CD4-positive, alpha-beta T cell treated with Interleukin-17A for 1 hour (primary cell): ENCODE measurements around the gene SMARCD3.

ENCODE experiments used
- DNase-seq: peaks from one replicate; pipeline ENCODE4 v3.0.0-alpha.2; 2020

SMARCD3 gene

DNA sequence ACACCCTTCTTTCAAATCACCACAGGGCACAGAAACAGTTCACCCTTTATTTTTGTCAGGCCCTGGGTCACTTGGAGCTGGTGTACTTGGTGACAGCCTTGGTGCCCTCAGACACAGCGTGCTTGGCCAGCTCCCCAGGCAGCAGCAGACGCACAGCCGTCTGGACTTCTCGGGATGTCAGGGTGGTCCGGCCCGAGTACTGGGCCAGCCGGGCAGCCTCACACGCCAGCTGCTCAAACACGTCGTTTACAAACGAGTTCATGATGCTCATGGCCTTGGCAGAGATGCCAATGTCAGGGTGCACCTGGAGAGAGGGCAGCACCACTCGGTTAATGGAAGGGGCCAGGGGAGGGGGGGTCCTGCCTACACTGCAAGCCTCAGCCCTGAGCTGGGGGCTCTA, 40.7 kb downstream of the SMARCD3 start:
- DNase-seq: no peak

DNA sequence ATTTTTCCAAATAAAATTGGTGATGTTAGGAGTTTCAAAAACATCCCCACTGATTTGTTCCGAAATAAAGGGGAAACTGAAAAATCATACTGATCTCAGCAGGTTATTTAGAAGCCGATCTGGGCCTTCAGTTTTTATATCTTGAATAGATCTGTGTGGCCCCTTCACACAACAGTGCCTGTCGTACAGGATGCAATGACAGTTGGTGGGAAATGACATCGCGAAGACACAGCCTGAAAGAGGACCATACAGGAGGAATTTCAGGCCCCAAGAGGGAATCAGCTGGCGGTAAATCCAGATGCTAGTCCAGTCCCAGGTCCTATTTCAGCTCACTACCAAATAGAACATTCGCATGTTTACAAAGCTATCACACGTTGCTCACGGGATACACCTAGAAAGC, 41.2 kb downstream of the SMARCD3 start:
- no peak for DNase-seq

DNA sequence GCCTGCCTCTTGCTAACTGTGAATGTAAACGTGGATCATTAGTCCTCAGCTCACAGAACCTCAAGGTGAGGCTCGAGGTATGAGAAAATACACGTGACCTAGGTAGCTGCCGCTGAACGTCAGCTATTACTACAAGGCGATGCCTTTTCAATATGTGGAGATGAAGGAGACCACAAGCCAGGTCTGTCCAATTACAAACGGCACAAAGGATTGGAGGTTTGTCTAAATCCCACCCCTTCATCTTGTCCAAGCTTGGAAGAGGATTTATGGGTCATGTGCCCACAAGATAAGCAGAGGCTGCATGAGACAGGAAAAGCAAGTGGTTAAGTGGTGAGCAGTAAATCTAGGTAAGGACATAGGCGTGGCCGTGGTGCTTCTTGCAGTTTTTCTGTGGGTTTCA, 41.6 kb downstream of the SMARCD3 start:
- DNase-seq: peak; percentile 76

DNA sequence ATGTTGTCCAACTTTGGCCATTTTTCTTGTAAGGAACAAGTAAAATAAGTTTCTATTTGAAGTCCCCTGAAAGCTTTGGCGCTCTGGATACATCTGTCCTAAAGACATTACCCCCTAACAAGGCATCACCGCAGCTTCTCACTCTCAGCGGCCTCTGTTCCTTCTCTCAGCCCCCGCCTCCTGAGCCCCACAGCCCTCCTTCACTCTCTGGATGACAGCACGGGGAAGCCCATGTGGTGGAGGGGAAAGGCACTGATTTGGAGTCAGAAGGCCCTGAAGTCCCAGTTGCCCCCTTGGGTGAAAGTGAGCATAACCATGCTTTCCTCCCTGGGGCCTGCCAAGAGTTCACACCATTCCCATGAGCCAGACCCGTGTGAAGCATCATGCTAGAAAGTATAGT, 42.8 kb downstream of the SMARCD3 start:
- DNase-seq: no peak

DNA sequence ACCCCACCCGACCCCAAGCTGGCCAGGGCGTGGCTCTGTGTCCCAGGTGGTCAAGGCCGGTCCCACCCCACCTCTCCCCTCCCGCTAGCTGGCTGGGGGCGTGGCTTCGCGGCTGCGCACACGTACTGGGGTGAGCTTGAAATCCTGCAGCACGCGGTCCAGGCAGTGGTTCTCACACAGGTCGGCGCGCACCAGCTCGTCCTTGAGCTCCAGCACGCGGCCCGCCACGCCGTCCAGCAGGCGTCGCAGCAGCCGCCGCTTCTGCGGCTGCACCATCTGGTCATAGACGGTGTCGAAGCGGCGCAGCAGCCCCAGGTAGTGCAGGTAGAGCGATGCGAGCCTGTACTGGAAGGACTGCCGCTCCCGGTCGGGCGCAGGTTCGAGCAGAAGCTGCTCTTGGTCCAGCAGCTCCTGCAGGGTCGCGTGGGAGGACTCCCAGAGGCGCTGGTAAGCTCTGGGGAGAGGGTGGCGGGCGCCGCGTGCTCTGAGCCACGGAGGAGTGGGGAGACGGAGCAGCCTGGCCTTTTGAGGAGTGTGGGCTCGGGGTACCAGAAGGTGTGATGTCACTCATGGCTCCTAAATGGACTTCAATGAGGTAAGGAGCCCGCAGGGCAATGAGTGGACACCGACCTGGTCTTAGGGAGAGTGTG, 44.0 kb downstream of the SMARCD3 start:
- no peak for DNase-seq

DNA sequence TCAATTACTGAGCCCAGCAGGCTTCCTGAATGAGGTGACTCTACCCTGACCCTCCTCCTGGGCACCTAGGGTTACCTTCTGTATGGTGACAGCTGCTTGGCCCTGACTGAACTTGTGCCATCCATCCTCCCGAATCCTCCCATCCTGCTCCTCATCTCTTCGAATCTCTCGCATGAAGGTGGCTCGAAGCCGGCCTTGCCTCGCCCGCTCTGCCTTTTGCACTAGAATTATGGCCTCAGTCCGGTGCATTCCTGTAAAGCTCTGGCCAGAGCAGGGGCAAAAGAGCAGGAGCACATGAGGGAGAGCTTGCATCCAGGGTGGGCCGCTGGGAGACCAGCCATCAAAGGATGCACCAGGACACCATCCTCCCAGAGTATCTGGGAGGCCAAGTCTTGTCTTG, 45.7 kb downstream of the SMARCD3 start:
- no peak for DNase-seq

DNA sequence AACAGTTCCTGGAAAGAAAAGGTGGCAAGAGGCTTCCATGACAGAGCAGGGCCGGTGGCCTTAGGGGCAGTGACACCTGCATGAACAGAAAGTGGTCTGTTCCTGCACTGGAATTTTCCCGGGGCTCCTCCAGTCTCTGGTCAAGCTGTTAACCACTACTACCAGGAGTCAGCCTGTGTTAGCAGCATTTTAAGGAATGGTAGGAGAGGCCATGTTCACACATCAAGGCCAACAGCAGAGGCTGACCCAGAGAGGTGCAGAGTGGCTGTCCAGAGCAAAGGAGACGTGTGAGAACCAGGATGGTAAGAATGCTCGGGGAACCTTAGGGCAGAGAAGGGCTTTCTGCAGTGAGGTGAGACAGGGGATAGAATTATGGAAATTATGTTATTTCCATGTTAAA, 46.7 kb downstream of the SMARCD3 start:
- DNase-seq: no peak

DNA sequence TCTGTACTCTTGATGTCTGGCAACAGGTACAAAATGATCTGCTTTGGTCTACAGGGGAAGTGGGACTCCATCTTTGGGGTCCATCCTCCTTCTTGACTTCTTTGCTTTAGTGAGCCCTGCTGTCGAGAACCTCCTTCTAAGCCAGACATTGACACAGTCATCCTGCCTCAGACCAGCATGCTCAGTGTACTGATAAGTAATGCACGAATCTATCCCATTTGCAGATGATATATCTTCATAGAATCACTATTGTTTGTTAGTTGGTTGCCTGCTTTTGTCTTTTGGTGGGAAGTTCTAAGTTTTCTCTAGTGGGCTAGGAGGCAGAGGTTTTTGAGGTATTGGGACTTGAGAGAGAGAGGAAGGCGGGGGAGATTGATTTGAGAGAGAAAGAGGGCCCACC, 47.1 kb downstream of the SMARCD3 start:
- DNase-seq: no peak

GRCh38 chr7:151198945-151199848, 49.3 kb downstream of the SMARCD3 start:
- no peak for DNase-seq

DNA sequence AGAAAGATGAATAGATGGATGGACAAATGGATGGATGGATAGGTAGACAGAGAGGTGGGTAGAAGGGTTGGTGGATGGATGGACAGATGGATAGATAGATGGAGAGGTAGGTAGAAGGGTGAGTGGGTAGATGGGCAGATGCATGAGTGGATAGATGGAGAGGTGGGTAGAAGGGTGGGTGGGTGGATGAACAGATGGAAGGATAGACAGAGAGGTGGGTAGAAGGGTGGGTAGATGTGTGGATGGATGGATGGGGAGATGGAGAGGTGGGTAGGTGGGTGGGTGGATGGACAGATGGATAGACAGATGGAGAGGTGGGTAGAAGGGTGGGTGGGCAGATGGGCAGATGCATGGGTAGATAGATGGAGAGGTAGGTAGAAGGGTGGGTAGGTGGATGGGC, 50.6 kb downstream of the SMARCD3 start:
- DNase-seq: no peak

GRCh38 chr7:151195616-151196450, 52.7 kb downstream of the SMARCD3 start:
- DNase-seq: no peak

GRCh38 chr7:151194188-151194587, 54.3 kb downstream of the SMARCD3 start:
- DNase-seq: no peak

DNA sequence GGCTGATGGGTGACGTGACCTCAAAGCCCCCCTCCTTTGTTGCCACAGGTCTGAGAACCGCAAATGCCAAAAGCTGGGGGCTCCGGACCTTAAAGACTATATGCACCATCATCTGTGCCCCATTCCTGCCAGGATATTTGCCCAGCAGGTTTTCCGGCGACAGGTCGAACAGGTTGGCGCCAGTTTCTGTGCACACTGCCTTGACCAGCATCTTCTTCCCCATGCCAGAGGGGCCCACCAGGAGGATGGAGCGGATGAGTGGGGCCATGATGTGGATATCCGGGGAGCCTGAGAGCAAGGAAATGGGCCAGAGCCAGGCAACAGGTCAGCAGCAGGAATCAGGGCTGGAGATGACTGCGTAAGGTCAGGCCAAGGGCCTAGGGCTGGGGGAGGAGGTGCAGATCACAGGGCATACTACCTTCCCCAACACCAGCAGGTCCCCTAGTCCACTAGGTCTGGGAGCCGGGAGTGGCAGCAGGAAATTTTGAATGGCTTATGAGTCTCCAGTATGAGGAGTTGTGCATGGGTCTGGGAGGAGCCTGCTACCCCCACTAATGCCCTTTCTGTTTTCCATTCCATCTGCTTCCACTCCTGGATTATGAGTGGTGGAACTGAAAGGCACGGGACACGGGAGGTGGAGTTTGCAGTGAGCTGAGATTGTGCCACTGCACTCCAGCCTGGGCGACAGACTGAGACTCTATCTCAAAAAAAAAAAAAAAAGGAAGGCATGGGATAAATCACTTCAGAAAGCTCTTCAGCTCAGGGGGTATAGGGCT, 55.1 kb downstream of the SMARCD3 start:
- DNase-seq: no peak

DNA sequence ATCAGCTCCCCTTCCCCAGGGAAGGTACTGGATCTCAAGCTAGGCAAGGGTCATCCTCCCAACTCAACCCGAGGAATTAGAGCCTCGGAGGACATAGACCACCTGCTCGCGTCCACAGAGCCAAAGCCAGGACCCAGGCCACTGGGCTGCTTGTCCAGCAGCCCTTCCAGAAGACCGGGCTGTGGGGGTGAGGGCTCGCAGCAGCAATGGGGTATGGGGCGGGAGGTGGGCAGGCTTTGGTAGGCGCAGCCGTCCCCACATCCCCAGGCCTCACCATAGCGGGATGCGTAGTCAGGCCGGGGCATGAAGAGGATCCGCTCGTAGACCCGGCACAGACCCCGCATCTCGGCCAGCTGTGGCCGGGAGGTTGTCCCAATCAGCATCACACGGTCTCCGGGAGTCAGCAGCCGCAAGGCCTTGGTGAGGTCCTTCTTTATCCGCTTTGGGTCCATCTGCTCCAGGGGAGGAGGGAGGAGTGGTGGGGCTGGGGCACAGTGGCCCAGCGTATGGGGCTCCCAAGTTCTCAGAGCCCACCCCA, 56.4 kb downstream of the SMARCD3 start:
- DNase-seq: no peak

DNA sequence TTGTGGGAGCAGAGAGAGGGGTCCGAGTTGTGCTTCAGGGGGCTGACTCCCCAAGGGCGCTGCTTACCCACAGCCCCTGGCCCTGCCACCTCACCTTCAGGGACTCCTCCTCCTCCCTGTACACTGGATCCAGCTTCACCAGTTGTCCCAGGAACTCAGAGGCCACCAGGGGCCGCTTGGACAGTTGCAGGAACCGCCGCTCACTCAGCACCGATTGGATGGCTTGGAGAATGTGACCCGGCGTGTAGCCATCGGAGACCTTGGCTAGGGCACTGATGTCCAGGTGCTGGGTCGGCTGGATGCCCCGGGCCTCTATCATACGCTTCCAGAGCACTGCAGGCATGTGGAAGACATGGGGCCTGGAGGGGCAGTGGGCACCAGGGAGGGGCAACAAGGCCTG, 57.0 kb downstream of the SMARCD3 start:
- DNase-seq: no peak

GRCh38 chr7:151189038-151189437, 59.5 kb downstream of the SMARCD3 start:
- DNase-seq: no peak
